ENCODE data around the gene KPNA6. TPM values are rescaled to one million over a fixed set of nuclear protein-coding genes. Genes with fewer than 3 reads are reported as not detected.

Gene KPNA6
- total and polyA plus RNA-seq, 9 of the 15 experiments (the other 6 are each of a cell fraction or from before 2014, with no cell fraction given), result 20.1 to 54.6 (median 32.2) TPM

DNA sequence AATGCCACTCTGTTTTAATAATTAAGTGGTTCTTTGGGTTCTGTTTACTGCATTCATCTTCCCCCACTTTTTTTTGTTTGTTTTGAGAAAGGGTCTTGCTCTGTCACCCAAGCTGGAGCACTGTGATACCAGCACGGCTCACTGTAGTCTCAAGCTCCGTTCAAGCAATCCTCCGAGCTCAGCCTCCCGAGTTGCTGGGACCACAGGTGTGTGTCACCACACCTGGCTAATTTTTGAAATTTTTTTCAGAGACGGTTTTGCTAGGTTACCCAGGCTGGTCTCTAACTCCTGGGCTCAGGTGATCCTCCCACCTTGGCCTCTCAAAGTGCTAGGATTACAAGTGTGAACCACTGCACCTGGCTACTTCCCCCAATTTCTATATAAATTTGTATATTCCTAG is 29.3 kb downstream of the KPNA6 start:
- ChIA-PET CTCF (ENCODE audit: low intra/inter-chr PET ratio) (no interaction called here), POLR2A (interaction anchor here (1.2 to 1.7 kb wide), 2 partner anchors 8 to 17 kb away, joined by 4 read pairs; no protein-coding TSS in a partner anchor)
- peaks cover 15 to 22% of the 10 kb centered on the region in 2 experiments for H3K4me1 ChIP-seq (replicated peaks in 1 of 2; ENCODE audit: control insufficient read depth in 2 of 2, insufficient read depth in 2 of 2, low read length in 2 of 2)
- H3K9me1 ChIP-seq (ENCODE audit: control insufficient read depth, insufficient read depth, low read length), result no peaks in the 10 kb centered on the region
- no peak for ATAC-seq
- DNase-seq (ENCODE audit: extremely low read depth in 1 of 4, low spot score in 3 of 4), result no peak
- no peak overlapping the region for H3K9ac ChIP-seq (ENCODE audit: insufficient read depth in 1 of 2, low read depth in 2 of 2, low read length in 2 of 2)
- intact Hi-C loops (cut with micrococcal nuclease) (no loop called here), in situ Hi-C loops (cut with MboI) (no loop called here)
- BruUV-seq (replicated peaks), result no TSS peak
- peaks cover 87% of the 10 kb centered on the region for H3K79me2 ChIP-seq (ENCODE audit: control insufficient read depth, insufficient read depth, low read length)
- no peaks in the 10 kb centered on the region; the same call in none of the 2 replicates for H4K20me1 ChIP-seq (replicated peaks; ENCODE audit: control insufficient read depth, insufficient read depth, low read length)
- no peak overlapping the region for H3K4me3 ChIP-seq
- H3K27me3 ChIP-seq (ENCODE audit: control insufficient read depth in 2 of 2, insufficient read depth in 2 of 2, low read length in 2 of 2), result no peaks in the 10 kb centered on the region
- H2AFZ ChIP-seq (ENCODE audit: low read depth, low read length), result no peak overlapping the region
- 83% methylated on average over 5 of the region's 5 CpGs for WGBS (ENCODE audit: insufficient coverage, low coverage, missing lambda C conversion rate)
- no peak overlapping the region for H3K27ac ChIP-seq (ENCODE audit: extremely low read depth, low read depth, low read length)
- H3K9me3 ChIP-seq (replicated peaks; ENCODE audit: control insufficient read depth, insufficient read depth, low read depth, low read length), result no peaks in the 10 kb centered on the region
- TF ChIP-seq JUNB (CRISPR knock-in tag; conservative IDR thresholded peaks at IDR 0.05) (no peak), E4F1 (CRISPR knock-in tag; IDR thresholded peaks at IDR 0.05; ENCODE audit: borderline replicate concordance) (no peak), CSDE1 (IDR thresholded peaks at IDR 0.05) (no peak), EWSR1 (IDR thresholded peaks at IDR 0.05; ENCODE audit: borderline replicate concordance, low read depth, partially characterized antibody) (no peak), NCOA1 (IDR thresholded peaks at IDR 0.05; ENCODE audit: low read depth) (no peak), ILK (tag; IDR thresholded peaks at IDR 0.05; ENCODE audit: borderline replicate concordance, low read depth) (no peak), PURB (CRISPR knock-in tag; IDR thresholded peaks at IDR 0.05; ENCODE audit: low read depth) (no peak)
- no peak overlapping the region for H3K4me2 ChIP-seq (ENCODE audit: insufficient read depth, low read length)
- H3K36me3 ChIP-seq (ENCODE audit: control insufficient read depth, insufficient read depth, low read length), result peaks cover 10% of the 10 kb centered on the region; the same call in 1 of the 3 replicates
- FAIRE-seq, result no peak
